Activated naive CD8-positive, alpha-beta T cell treated with anti-CD3 and anti-CD28 coated beads for 36 hours (primary cell): ENCODE results near the gene ZGPAT. TPM values are rescaled to one million over a fixed set of nuclear protein-coding genes. Genes with fewer than 3 reads are reported as not detected.

ENCODE experiments used
- DNase-seq: peaks from one replicate; pipeline ENCODE4 v3.0.0; 2021
- H3K27ac Mint-ChIP-seq: one replicate; pipeline ENCODE4 v1.8.0; 2022; ENCODE audit warnings: mild to moderate bottlenecking, moderate library complexity, mixed read lengths
- H3K27me3 Mint-ChIP-seq: one replicate; pipeline ENCODE4 v1.8.0; 2022; ENCODE audit warnings: mild to moderate bottlenecking, mixed read lengths
- H3K36me3 Mint-ChIP-seq: one replicate; pipeline ENCODE4 v1.8.0; 2021; ENCODE audit warnings: mild to moderate bottlenecking, mixed read lengths
- H3K4me1 Mint-ChIP-seq: one replicate; pipeline ENCODE4 v1.8.0; 2021; ENCODE audit warnings: mixed read lengths
- H3K4me3 Mint-ChIP-seq: one replicate; pipeline ENCODE4 v1.8.0; 2022; ENCODE audit warnings: mild to moderate bottlenecking, moderate library complexity, mixed read lengths
- H3K9me3 Mint-ChIP-seq: one replicate; pipeline ENCODE4 v1.8.0; 2022; ENCODE audit warnings: mixed read lengths
- total RNA-seq, 2 experiments: library from RNA; stranded (reverse); gene quantifications; one replicate each; pipeline ENCODE4 v1.2.3, GENCODE V29; 2021

Gene ZGPAT
- total RNA-seq, 2 experiments from 2014 or later, result 22.0 to 22.1 TPM

DNA sequence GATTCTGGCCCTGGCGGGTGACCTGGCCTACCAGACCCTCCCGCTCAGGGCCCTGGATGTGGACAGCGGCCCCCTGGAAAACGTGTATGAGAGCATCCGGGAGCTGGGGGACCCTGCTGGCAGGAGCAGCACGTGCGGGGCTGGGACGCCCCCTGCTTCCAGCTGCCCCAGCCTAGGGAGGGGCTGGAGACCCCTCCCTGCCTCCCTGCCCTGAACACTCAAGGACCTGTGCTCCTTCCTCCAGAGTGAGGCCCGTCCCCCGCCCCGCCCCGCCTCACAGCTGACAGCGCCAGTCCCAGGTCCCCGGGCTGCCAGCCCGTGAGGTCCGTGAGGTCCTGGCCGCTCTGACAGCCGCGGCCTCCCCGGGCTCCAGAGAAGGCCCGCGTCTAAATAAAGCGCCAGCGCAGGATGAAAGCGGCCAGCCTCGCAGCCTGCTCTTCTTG is 30.9 kb downstream of the ZGPAT start:
- Mint-ChIP-seq H3K4me1 (peaks cover 23% of the 10 kb centered on the region), H3K9me3 (no peaks in the 10 kb centered on the region), H3K36me3 (peaks cover 6% of the 10 kb centered on the region), H3K4me3 (no peak overlapping the region), H3K27me3 (no peaks in the 10 kb centered on the region), H3K27ac (no peak overlapping the region)
- DNase-seq, result peak; percentile 37

- Mint-ChIP-seq H3K4me3 (peak within 1 kb of the TSS; percentile 14), H3K27me3 (no peaks in the 10 kb centered on the region), H3K4me1 (peaks cover 18% of the 10 kb centered on the region), H3K9me3 (no peaks in the 10 kb centered on the region), H3K36me3 (peaks cover 1% of the 10 kb centered on the region), H3K27ac (no peak within 1 kb of the TSS)
- DNase-seq, result peak; percentile 76
Observed at GRCh38 chr20:63739130-63740069, 31.6 kb downstream of the ZGPAT start, which contains the start of gene SLC2A4RG. Gene SLC2A4RG, plus strand, starts transcription at chr20:63739776. Its CDS starts 137 bp downstream, at chr20:63739913.

DNA sequence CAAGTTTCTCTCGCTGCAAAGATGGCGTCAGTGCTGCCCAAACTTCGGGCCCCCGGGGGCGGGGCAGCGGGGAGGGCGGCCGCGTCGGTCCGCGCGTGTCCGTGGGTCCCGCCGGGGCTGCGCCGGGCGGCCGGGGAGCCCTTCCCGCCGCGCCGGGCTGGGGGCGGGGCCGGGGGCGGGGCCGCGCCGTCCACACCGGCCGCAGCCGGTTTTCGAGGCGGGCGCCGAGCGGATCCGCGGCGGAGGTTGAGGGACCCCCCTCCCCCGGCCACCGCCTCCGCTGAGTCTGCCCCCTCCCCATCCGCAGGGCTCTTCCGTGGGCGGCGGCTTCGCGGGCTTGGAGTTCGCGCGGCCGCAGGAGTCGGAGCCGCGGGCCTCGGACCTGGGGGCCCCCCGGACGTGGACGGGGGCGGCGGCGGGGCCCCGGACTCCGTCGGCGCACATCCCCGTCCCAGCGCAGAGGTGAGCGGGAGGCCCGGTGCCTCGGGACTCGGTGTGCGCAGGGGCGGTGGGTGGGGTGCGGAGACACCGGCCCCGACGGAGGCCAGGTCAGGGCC is 32.3 kb downstream of the ZGPAT start:
- H3K9me3 Mint-ChIP-seq, result no peaks in the 10 kb centered on the region
- DNase-seq, result peak; percentile 55
- H3K27ac Mint-ChIP-seq, result no peak overlapping the region
- H3K36me3 Mint-ChIP-seq, result peaks cover 1% of the 10 kb centered on the region
- H3K27me3 Mint-ChIP-seq, result no peaks in the 10 kb centered on the region
- peaks cover 17% of the 10 kb centered on the region for H3K4me1 Mint-ChIP-seq
- H3K4me3 Mint-ChIP-seq, result peak overlapping the region; percentile 14

DNA sequence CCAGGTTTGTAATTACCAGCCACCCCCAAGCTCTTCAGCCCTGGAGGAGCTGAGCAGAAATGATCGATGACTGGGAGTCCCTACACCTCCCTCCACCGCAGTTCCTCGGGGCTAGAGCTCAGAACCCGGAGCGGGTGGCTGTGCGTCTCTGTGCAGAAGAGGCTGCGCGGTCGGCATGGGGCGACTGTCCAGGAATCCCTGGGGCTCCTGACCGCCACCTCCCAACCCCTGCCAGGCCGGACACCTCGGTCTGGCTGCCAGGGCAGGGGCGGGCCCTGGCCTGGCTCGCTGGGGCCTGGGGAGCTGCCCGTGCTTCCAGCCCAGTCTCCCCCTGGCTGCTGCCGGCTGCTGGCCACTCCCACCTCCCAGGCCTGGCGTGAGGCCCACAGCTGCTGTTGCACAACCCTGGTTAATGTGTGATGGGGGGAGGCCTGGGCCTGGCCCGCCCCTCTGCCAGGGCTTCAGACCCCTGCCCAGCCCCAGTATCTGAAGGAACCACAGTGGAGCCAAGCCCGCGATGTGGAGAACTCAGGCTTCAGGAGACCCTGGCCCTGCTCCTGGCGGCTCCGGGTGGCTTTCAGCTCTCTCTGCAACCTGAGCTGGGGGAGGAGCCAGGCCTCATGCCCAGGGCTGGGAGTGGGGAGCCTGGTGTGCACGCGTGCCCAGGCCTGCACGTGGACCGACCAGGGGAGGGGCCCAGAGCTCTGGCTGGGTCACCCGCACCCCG is 33.0 kb downstream of the ZGPAT start:
- H3K27ac Mint-ChIP-seq, result no peak overlapping the region

GRCh38 chr20:63741354-63741675 is 33.5 kb downstream of the ZGPAT start:
- Mint-ChIP-seq H3K27me3 (no peaks in the 10 kb centered on the region), H3K36me3 (no peaks in the 10 kb centered on the region), H3K4me3 (peak overlapping the region; percentile 45), H3K4me1 (peaks cover 9% of the 10 kb centered on the region), H3K27ac (no peak overlapping the region), H3K9me3 (no peaks in the 10 kb centered on the region)
- DNase-seq, result no peak

More for the DNA sequence above, 33.0 kb downstream of the ZGPAT start:
- Mint-ChIP-seq H3K4me3 (peak overlapping the region; percentile 57), H3K4me1 (peaks cover 14% of the 10 kb centered on the region), H3K9me3 (no peaks in the 10 kb centered on the region), H3K36me3 (no peaks in the 10 kb centered on the region), H3K27me3 (no peaks in the 10 kb centered on the region)
- DNase-seq, result peak; percentile 47

- no peaks in the 10 kb centered on the region for H3K36me3 Mint-ChIP-seq
- H3K27ac Mint-ChIP-seq, result no peak overlapping the region
- H3K9me3 Mint-ChIP-seq, result no peaks in the 10 kb centered on the region
- no peak for DNase-seq
- no peak overlapping the region for H3K4me3 Mint-ChIP-seq
- H3K27me3 Mint-ChIP-seq, result no peaks in the 10 kb centered on the region
- H3K4me1 Mint-ChIP-seq, result peaks cover 4% of the 10 kb centered on the region
Observed at GRCh38 chr20:63741676-63742380, 34.0 kb downstream of the ZGPAT start.

DNA sequence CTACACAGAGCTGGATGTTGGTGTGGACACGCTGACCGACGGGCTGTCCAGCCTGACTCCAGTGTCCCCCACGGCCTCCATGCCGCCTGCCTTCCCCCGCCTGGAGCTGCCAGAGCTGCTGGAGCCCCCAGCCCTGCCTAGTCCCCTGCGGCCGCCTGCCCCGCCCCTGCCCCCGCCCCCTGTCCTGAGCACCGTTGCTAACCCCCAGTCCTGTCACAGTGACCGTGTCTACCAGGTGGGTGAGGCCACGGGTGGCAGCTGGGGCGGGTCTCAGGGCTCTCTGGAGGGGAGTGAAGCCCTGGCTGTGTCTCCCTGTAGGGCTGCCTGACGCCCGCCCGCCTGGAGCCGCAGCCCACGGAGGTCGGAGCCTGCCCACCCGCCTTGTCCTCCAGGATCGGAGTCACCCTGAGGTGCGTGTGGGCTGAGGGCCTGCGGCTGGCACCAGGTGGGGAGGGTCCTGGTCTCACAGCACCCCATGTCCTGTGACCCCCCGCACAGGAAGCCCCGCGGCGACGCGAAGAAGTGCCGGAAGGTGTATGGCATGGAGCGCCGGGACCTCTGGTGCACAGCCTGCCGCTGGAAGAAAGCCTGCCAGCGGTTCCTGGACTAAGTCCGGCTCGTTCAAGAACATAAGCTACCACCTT is 34.7 kb downstream of the ZGPAT start:
- H3K36me3 Mint-ChIP-seq, result no peaks in the 10 kb centered on the region

DNA sequence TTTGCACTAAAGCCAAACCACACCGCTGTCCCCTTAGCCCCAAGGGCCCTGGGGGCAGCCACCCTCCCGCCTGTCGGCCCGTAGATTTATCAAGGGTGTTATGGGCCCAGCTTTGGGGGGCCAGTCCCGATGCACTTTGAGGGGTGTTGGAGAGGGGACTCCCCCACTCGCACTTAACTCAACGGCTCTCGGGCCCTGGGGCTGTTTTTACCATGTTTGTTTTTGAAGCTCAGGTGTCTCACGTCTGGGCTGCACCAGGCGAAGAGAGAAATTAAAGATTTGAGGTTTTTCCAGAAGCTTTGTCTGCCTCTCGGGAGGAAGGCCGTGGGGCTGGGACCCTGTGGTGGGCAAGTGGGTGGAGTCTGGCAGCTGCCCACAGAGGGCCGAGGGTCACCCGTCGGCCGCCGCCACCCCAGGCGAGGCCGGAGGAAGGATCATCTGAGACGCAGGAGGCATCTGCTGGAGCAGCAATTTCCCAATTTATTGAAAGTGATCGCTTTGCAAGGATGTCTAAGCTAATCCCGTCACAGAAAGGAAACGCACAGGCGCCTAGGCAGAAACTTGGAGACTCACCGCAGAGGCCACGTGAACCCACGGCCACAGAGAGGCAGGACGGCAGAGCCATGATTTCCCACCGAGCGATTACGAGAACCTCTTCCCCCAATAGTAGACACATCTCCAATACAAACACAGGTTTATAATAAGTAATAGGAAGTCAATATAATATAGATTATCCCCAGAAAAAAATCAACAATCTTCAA is 35.6 kb downstream of the ZGPAT start:
- DNase-seq, result no peak
- Mint-ChIP-seq H3K36me3 (no peaks in the 10 kb centered on the region), H3K4me3 (no peak overlapping the region), H3K4me1 (no peaks in the 10 kb centered on the region), H3K27ac (no peak overlapping the region), H3K27me3 (no peaks in the 10 kb centered on the region), H3K9me3 (no peaks in the 10 kb centered on the region)

More for the DNA sequence above, 34.7 kb downstream of the ZGPAT start:
- H3K4me3 Mint-ChIP-seq, result no peak overlapping the region
- H3K9me3 Mint-ChIP-seq, result no peaks in the 10 kb centered on the region
- H3K27ac Mint-ChIP-seq, result no peak overlapping the region
- H3K27me3 Mint-ChIP-seq, result no peaks in the 10 kb centered on the region
- DNase-seq, result no peak
- no peaks in the 10 kb centered on the region for H3K4me1 Mint-ChIP-seq

DNA sequence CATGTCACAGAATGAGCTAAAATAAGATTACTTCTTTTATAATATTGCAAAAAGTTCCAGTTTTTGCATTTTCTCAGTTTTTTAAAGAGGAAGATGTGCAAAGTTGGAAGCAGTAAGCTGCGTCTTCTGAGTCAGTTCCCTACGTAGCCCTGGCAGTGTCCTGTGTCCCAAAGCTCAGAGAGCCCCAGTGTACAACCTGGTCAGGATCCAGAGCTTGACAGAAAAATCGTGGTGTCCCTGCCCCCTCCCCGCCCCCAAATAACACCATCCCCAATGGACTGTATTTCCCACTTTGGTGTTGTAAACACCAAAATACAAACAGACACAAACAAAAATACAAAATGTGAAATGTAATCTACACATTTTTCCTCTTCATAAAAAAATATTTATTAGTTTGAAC is 36.3 kb downstream of the ZGPAT start:
- peaks cover 3% of the 10 kb centered on the region for H3K4me1 Mint-ChIP-seq
- H3K9me3 Mint-ChIP-seq, result no peaks in the 10 kb centered on the region
- H3K36me3 Mint-ChIP-seq, result no peaks in the 10 kb centered on the region
- H3K27ac Mint-ChIP-seq, result no peak overlapping the region
- no peak overlapping the region for H3K4me3 Mint-ChIP-seq
- no peaks in the 10 kb centered on the region for H3K27me3 Mint-ChIP-seq
- DNase-seq, result no peak

DNA sequence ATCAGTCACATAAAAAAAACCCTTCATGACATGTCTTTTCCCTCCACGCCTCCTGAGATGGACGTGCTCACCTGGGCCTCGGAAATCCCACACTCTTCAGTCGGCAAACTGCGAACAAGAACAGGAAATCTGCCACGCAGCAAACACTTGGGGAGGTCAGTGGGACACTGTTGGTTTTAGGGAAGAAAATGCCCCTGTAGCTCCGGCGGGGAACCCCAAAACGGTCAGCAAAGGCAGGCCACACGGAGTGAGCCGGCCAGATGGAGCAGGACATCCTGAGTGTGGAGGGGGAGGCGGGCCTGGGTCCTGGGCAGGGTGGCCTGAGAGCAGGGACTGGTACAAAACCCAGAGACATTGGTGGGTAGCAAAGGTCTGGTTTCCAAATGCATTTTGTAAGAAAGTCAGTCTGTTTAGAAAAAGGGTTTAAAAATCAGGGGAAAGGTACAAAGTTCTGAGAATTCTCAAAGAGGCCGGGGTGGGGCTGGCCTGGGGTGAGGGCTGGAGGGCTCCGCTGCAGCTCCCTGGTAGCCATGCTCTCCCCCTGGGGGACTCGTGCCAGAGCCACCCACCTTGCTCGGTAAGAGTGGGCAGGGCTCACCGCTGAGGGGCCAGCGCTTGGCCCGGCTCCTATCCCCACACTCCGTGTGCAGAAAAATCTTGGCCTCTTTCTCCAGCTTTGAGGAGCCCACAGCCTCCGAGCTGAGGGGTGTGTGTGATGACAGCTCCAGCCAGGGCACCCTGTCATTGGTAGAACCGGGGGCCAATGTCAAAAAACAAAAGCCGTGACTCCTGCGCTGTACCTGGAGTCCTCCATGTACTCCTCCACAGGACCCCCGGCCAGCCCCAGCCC is 37.0 kb downstream of the ZGPAT start:
- Mint-ChIP-seq H3K4me3 (no peak overlapping the region), H3K9me3 (no peaks in the 10 kb centered on the region), H3K36me3 (no peaks in the 10 kb centered on the region), H3K27ac (no peak overlapping the region), H3K4me1 (peaks cover 3% of the 10 kb centered on the region), H3K27me3 (no peaks in the 10 kb centered on the region)
- no peak for DNase-seq

DNA sequence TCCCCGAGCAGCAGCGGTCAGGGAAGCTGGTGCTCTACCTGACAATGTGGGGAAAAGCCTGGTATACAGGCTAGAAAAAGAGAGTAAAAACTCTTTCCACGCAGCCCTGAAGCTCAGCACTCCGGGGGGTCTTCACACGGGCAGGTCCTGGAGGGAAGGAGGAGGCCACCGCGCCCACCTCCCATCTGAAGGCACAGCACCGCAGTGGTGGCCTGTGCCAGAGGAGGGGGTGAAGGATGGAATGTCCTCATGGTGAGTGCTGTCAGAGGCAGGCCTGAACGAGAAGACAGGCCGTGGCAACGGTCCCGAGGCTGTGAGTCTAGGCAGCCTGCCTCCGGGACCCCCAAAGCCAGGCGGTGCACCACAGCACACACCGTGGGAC is 37.6 kb downstream of the ZGPAT start:
- no peaks in the 10 kb centered on the region for H3K36me3 Mint-ChIP-seq
- H3K27ac Mint-ChIP-seq, result no peak overlapping the region
- no peak overlapping the region for H3K4me3 Mint-ChIP-seq
- DNase-seq, result no peak
- no peaks in the 10 kb centered on the region for H3K27me3 Mint-ChIP-seq
- H3K9me3 Mint-ChIP-seq, result no peaks in the 10 kb centered on the region
- H3K4me1 Mint-ChIP-seq, result peaks cover 4% of the 10 kb centered on the region

DNA sequence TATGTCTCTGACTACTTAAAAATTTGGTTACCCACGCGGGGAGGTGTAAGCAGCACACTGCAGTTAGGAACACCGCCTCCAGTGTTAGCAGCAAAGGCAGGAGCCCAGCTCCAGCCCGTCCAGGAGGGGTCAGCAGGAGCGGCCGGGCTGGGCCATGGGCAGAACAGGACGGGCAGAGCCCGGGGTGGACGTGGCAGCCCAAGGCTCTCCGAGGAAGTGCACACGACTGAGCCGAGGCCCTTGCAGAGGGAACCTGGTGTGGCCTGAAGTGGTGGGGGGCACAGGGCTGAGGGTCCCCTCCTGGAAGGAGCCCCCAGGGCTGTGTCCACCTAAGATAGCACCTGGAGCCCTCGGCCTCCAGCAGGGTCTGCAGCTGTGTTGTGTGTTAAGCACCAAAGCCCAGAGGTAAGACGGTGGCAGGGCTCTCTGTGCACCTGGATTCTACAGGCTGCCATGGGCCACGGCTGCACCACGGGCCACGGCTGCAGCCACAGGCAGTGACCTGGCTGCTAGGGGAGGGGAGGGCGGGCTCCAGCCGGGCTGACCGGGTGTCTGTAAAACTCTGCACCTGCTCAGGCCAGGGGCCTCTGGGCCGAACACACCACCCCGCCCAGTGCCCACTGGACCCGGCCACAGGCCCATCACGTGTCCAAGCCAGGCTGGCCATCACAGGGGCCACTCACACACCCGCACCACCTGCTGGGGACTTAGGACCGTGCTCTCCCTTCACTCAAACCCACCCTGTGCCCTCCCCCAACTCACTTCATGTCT is 38.3 kb downstream of the ZGPAT start:
- Mint-ChIP-seq H3K27ac (no peak overlapping the region), H3K36me3 (no peaks in the 10 kb centered on the region), H3K9me3 (no peaks in the 10 kb centered on the region), H3K4me1 (peaks cover 11% of the 10 kb centered on the region), H3K27me3 (no peaks in the 10 kb centered on the region), H3K4me3 (no peak overlapping the region)
- DNase-seq, result no peak
